NCI-H748 (cell line): ENCODE measurements around the gene SFT2D2.
"Not testable (repeated sequence)": the region's sequence is repeated elsewhere in the genome, so short reads cannot be mapped to it uniquely, and the experiment has no call there.

ENCODE experiments used
- DNase-seq: peaks from one replicate; lab custom pipeline; 2025; ENCODE audit not compliant: unreplicated experiment; lab: John Stamatoyannopoulos, UW

Gene SFT2D2

DNA sequence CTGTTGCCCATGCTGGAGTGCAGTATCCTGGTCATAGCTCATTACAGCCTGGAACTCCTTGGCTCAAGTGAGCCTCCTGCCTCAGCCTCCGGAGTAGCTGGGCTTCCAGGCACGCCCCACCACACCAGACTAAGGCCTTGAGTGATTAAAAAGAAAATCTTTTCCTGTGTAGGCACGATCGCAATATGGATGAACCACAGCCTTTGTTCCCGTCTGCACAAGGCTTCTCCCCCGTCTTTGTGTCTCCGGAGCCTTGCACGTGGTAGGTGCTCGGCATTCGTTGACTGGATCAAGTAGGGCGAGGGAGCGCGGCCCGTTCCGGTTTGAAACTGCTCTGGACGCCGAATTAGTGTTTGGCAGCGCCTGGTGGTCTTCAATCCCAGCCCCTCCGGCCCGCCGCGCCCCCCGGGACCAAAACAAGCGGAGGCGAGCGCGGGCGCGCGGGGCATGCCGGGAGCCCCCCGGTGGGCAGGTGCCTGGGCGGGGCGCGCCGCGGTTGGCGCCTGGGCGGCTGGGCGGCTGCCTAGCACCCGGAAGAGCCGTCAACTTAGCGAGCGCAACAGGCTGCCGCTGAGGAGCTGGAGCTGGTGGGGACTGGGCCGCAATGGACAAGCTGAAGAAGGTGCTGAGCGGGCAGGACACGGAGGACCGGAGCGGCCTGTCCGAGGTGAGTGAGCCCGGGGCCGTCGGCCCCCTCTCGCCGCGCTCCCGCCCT, at the start of gene SFT2D2:
Gene SFT2D2, plus strand, starts transcription at position 529 of the 715 bp plus-strand sequence. Its CDS starts 76 bp downstream, at position 605.
- peak; percentile 91 for DNase-seq

DNA sequence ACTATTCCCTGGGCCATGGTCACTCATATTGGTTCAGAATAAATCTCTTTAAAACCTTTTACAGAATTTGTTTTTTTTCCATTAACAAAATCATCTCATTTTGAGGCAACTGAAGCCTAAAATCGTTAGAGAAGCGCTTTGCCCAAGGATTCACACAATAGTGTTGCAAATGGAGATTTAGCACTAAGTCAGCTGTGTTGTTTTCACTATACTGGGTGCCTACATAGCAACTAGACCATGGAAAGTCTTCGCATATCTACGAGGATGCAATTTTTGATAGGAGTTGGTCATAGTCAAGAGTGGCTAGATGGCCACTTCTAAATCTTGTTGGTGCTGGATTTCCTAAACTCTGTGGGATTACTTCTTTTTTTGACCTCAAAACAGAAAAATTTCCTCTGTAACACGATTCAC, 47.6 kb upstream of the SFT2D2 start:
- DNase-seq, result no peak

DNA sequence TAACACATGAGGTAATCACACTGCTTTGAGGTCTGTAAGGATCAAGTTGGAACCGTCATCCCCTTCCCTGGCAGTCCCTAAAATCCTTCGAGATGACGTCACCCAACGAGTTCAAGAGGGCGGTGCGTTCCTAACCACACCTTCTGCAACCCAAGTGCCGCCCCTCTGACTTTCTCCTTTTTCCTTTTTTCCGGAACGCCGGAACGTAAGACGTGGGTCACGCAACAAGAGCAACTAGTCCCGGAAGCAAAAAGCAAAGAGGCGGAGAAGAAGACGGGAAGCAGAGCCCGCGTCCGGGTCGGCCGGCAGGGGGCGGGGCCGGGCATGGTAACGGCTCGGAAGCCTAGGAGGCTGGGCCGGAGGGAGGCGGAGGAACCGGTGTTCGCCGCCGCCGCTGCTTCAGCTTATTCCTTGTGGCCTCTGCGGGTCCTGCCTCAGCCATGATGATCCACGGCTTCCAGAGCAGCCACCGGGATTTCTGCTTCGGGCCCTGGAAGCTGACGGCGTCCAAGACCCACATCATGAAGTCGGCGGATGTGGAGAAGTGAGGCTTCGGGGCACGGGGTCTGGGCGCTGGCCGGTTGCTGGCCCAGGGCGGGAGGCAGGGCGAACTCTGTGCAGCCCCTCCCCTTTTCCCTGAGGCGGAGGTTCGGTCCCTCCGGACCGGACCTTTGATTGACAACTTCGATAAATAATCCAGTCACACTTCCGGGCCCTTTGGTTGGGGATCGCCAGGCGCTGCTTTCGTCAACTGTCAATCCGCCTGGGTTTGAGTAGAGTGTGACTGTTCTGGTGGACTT, 47.0 kb upstream of the SFT2D2 start, which contains the start of gene TIPRL:
Gene TIPRL, plus strand, starts transcription at position 325 of the 800 bp plus-strand sequence. Its CDS starts 116 bp downstream, at position 441.
- peak; percentile 99 for DNase-seq

DNA sequence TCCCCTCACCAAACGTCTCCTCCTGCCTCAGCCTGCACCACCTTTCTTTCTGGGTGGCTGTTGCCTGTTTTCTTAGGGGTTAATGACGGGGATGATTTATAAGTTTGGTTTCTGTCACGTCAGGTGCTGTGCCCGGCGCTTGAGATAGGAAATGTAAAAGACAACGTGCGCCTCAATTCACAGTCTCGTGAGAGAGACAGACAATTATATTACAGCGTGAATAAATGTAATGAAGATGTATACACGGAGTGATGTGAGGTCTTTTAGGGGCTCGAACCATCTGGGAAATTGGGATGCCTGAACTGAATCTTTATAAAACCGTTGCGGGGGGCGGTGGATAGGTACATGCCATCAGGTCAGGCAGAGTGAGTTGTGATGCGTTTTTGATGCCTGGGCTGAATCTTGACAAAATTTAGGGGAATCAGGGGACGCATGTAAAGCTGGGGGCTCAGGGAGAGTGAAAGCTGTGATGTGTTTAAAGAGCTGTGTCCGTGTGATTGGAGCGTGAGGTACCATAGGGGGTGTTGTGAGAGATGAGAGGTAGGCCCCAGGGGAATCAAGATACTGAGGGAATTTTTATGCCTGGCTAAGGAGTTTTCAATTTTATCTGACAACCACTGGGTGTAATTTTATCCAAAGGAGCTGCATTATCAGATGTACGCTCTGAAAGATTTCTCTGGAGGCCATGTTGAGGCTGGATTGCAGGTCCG, 46.2 kb upstream of the SFT2D2 start:
- peak; percentile 44 for DNase-seq

DNA sequence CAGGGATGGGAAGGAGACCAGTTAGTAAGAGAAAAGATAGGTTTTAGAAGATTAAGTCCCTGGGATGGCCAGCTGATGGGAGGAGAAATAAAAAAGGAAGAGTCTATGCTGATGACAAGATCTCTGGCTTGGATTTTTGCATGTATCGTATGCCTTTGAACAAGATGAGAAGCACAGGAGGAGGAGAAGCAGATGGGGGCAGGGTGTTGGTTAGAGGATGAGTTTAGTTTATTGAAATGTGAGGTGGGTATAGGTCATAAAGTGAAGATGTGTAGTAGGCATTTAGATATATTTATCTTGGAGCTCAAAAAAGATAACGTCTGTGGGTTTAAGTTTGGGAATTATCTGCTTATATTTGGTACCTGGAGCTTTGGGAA, 45.7 kb upstream of the SFT2D2 start:
- DNase-seq, result no peak

DNA sequence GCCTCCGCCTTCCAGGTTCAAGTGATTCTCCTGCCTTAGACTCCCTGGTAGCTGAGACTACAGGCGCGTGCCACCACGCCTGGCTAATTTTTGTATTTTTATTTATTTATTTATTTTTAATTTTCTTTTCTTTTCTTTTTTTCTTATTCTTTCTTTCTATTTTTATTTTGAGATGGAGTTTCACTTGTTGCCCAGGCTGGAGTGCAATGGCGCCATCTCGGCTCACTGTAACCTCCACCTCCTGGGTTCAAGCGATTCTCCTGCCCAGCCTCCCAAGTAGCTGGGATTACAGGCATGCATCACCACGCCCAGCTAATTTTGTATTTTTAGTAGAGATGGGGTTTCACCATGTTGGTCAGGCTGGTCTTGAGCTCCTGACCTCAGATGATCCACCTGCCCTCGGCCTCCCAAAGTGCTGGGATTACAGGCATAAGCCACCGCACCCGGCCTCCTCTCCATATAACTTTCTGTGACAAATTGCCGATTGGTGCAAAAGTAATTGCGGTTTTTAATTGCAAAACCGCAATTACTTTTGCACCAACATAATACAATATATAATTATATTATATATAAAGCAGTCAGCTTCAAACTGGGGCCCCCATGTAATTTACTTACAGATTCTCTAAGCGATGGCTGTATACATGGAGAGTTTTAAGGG, 44.6 kb upstream of the SFT2D2 start:
- not testable (repeated sequence) for DNase-seq

DNA sequence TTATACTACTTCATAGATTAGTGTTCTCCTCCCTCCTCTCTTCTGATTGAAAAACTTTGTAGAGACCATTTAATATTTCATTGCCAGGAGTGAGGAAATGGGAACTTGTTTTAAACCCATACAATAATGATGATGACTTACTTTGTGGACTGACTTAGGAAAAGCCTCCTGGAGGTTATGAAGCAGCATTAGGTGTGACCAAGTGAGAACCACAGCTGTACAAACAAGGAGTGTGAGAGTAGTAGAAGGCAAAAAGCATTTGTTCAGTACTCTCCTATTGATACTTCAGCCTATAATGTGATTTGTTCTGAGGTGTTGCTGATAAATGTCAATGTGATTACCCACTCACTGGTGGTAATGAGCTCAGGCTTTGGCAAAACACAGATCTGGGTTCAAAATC, 38.6 kb upstream of the SFT2D2 start:
- DNase-seq, result no peak

DNA sequence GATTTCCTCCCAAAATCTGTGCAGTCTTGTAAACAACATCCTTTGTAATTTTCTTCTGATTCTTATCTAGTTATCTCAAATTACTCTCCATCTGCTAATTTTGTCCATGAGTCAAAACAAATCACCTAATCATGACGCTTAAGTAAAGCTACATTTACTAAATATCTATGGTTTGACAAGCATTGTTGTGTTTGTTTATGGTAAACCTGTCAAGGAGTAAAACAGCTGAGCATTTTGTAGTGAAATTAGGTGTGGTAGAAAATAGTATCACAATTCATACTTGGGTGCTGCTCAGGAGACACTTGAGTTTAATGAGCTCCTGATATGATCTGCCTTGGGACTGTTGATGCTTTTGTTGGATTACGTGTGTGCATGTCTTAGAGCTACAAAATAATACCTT, 35.4 kb upstream of the SFT2D2 start:
- DNase-seq, result no peak

DNA sequence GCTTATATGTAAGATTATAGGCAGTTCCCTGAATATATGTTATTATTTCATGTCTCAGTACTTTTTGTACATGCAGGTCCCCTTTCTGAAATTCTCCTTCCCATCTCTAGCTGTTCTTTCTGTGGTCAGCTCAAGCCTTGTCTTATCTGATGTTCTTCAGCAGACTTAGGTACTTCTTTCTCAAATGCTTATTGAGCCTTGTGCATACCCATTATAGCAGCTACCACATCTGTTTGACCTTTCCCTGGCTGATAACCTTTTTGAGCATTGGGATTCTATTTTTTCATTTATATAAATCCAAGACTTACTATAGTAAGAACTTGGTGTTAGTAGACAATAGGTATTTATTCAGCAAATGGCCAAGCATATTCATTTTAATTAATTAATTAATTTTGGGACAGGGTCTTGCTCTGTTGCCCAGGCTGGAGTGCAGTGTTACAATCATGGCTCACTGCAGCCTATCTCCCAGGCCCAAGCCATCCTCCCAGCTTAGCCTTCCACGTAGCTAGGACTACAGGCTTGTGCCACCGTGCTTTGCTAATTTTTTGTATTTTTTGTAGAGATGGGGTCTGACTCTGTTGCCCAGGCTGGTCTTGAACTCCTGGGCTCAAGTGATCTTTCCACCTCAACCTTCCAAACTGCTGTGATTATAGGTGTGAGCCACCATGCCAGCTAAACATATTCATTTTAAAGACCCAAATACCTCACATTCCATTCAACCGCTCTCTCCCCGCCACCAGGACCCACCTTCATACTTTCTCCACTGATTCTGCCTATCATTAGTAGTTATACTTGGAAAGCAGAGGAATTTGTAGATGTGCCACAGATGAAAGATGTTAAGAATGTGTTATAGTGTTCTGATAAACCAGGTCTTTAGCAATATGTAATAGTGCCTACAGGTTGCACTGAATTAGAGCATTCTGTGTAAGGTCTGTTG, 30.3 kb upstream of the SFT2D2 start:
- no peak for DNase-seq

DNA sequence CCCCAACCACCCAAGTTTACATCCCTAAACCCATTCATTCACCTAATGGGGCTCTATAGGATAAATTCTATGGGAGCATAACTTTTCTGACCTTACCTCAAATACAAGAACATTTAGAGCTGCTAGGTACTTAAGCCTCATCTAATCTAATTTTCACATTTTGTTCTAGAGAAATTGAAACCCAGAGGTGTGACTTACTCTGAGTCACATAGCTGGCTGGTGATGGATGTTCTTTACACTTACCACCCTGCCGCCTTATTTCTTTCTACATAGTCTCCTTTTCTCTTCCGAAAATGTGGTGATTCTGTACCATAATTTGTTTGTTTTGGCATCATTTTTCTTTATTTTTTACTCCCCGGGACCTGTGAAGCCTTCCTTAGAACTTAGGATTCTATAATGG, 26.7 kb upstream of the SFT2D2 start:
- no peak for DNase-seq

DNA sequence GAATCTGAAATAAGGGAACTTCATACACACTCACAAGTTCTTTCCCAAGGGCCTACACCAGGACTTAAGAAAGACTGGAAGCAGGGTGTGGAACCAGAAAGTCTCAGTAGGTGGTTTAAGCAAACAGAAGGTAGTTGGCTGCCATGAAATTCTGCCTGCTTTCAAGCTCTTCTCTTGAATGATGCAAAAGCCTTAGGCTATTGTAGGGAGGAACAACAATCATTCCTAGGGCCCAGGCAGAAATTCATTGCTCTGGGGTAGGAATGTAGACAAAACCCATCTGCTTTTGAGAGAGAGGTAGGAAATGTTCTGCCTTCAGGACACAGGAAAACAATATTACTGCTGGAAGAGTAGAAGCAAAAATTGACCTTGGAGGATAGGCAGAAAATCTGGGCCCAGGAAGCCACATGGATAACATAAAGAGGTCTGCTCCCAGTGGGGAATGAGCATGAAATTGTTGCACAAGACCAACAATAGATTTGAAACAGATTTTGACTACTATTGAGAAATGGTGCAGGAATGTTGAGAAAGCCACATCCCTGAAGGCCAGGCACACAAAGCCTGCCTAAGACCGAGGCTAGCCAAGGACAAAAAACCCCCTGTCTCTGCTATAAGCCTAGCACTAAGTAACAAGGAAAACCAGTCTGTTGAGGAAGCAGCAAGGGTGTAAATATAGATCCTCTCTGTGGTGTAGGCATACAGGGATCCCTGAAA, 22.7 kb upstream of the SFT2D2 start:
- DNase-seq, result no peak

DNA sequence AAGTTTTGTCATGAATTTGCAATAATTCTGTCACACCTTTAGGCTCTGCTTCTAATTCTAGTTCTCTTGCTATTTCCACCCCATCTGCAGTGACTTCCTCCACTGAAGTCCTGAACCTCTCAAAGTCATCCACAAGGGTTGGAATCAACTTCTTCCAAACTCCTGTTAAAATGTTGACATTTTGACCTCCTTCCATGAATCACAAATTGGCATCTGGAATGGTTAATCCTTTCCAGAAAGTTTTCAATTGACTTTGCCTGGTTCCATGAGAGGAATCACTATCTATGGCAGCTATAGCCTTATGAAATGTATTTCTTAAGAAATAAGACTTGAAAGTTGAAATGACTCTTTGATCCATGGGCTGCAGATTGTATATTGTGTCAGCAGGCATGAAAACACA, 19.7 kb upstream of the SFT2D2 start:
- no peak for DNase-seq

DNA sequence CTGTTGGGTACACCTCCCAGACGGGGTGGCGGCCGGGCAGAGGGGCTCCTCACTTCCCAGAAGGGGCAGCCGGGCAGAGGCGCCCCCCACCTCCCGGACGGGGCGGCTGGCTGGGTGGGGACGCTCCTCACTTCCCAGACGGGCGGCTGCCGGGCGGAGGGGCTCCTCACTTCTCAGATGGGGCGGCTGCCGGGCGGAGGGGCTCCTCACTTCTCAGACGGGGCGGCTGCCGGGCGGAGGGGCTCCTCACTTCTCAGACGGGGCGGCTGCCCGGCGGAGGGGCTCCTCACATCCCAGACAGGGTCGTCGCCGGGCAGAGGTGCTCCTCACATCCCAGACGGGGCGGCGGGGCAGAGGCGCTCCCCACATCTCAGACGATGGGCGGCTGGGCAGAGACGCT, 18.1 kb upstream of the SFT2D2 start:
- DNase-seq, result not testable (repeated sequence)

DNA sequence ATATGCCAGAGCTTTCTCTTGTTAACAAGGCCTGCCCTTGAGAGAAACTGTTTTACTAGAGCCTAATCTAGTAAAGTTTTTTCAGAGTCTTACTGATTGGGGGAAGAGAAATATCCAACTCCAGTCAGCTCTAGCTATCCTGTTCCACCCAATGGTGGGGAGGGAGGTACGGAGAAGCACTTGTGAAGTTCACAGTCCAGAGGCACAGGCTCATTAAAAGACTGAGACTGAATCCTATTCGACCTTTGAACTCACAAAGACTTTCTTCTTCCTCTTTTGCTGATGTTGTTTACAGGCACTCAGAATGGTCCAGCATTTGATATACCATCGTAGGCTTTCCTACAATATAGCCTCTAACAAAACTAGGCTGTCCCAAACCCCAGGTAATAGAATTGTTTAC, 15.5 kb upstream of the SFT2D2 start:
- DNase-seq, result no peak

DNA sequence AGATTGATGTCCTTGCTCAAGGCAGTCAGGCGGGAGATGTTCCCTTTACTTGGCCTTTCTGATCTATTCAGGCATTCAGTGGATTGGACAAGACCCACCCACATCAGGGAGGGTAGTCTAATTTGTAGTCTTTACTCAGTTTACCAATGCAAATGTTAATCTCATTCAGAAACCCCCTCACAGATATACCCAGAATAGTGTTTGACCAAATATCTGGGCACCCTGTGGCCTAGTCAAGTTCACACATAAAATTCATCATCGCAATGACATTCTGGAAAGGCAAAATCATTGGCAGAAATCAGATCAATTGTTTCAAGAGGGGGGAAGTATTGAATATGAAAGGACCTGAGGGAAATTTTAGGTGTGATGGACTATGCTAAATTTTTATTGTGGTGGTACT, 12.5 kb upstream of the SFT2D2 start:
- no peak for DNase-seq

DNA sequence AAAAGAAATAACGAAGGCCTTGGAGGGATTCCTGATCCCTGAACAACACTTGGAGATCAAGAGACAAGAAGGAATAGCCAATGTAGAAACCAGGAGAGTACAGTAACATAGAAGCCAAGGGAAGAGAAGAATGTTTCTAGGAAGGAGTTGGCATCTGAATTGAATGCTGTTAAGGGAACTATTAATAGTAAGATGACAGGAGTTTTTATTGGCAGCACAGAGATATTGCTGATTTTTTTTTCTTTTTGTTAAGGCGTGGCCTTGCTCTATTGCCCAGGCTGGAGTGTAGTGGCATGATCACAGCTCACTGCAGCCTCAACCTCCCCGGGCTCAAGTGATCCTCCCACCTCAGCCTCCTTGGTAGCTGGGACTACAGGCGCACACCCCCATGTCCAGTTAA, 9.6 kb upstream of the SFT2D2 start:
- DNase-seq, result no peak

DNA sequence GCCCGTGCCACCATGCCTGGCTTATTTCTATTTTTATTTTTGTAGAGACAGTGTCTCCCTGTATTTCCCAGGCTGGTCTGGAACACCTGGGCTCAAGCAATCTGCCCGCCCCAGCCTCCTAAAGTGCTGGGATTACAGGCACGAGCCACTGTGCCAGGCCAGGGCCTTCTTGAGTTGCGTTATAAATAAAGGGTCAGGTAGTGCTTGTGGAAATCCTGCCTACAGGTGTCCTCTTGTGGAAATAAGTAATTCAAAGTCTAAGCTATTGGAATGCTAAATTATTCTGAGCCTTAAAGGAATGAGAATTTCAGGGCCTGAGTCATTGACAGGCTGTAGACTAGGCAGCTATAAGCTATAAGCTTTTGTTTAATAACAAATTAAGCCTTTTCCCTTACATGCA, 8.1 kb upstream of the SFT2D2 start:
- DNase-seq, result no peak

DNA sequence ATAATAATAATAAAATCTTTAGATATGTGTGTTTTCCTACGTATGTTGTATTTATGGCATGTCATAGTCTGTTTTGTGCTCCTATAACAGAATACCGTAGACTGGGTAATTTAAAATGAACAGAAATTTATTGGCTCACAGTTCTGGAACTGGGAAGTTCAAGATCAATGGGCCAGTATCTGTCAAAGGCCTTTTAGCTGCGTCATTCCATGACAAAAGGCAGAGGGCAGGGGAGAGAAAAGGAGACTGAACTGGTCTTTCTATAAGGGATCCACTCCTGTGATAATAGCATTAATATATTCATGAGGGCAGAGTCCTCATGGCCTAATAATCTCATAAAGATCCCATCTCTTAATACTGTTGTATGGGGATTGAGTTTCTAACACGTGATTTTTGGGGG, 7.1 kb upstream of the SFT2D2 start:
- no peak for DNase-seq

DNA sequence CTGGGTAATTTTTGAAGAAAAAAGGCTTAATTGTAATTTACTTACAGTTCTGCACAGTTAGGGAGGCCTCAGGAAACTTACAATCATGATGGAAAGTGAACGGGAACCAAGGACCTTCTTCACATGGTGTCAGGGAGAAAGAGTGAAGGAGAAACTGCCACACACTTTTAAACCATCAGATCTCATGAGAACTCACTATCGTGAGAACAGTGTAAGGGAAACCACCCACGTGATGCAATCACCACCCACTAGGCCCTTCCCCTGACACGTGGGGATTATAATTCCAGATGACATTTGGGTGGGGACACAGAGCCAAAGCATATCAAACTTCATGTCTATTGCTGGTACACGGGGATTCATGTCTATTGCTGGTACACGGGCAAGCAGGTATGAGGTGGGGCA, 5.3 kb upstream of the SFT2D2 start:
- DNase-seq, result no peak

DNA sequence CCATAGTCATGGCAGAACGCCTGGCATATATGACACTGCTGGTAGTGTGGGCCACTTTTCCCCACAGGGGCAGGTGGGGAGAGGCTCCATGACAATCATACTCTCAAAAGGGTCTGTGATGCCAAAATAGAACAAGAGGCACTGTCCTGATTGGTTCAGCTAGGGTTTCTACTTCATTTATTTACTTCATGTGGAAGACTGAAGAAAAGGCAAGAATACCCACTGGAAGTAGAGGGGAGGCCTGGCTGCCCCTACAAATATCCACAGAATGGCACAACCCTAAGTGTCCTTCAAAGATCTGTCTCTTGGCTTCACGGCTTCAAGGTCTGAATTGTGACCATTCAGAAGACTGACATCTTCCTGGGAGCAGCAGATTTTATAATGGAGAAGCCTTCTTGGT, 4.5 kb upstream of the SFT2D2 start:
- no peak for DNase-seq
